GM12878 (cell line): ENCODE data around the gene BAIAP2L1. TPM values are rescaled to one million over a fixed set of nuclear protein-coding genes. Genes with fewer than 3 reads are reported as not detected.
A peak's percentile ranks its signal among the peaks of the same experiment; 100 is the strongest.

Experiments used
- ATAC-seq: fragments of 200-7000 bp; cut with Tn5 transposase; 3 replicates; pipeline ENCODE4 v1.9.1; 2020; ENCODE audit warnings: mild to moderate bottlenecking, moderate library complexity
- BruUV-seq: library from RNA; stranded (reverse); fragments of 400-500 nt; replicated peaks from 2 replicates; lab custom pipeline; 2021; lab: Mats Ljungman, UMichigan
- CTCF ChIA-PET: fragments of 300-600 bp; sonication (Branson Sonifier 250); formaldehyde crosslinking; extraction: SDS; loops from one replicate; lab custom pipeline; 2021; ENCODE audit warnings: inconsistent platforms; lab: Yijun Ruan, JAX
- POLR2A ChIA-PET: fragments of 350-600 bp; formaldehyde crosslinking; extraction: SDS; loops from one replicate; lab custom pipeline; 2021; ENCODE audit warnings: inconsistent platforms; lab: Charles Lee
- RAD21 ChIA-PET: fragments of 300-600 bp; sonication (Branson Sonifier 250); formaldehyde crosslinking; loops from one replicate; lab custom pipeline; 2023; ENCODE audit warnings: antibody characterized with exemption; ENCODE audit not compliant: unreplicated experiment; lab: Charles Lee
- SMC1A ChIA-PET: fragments of 300-600 bp; sonication (Branson Sonifier 250); formaldehyde crosslinking; loops from one replicate; lab custom pipeline; 2023; ENCODE audit not compliant: unreplicated experiment, uncharacterized antibody; lab: Charles Lee
- DNase-seq: peaks from one replicate; pipeline ENCODE4 v3.0.0-alpha.2; 2011; ENCODE audit warnings: low read depth, low spot score
- FAIRE-seq: peaks from 3 replicates; lab custom pipeline; 2011; peaks lifted over from hg19 to GRCh38; lab: Jason Lieb, UNC
- H2AFZ ChIP-seq: 2 replicates; pipeline ENCODE4 v1.6.0; 2011; ENCODE audit warnings: low read depth, low read length, control low read depth; ENCODE audit not compliant: control insufficient read depth
- H3K27ac ChIP-seq: 2 replicates; pipeline ENCODE4 v1.5.1; 2011; ENCODE audit warnings: control low read depth; ENCODE audit not compliant: control insufficient read depth, insufficient read depth
- H3K27me3 ChIP-seq, 2 experiments: replicated peaks in 1 of 2; 2 replicates each; pipeline versions ENCODE4 v1.6.0 to v1.6.1; 2011; ENCODE audit warnings: low read length in 1 of 2; ENCODE audit not compliant: control insufficient read depth in 2 of 2, insufficient read depth in 2 of 2
- H3K36me3 ChIP-seq, 2 experiments: 2 replicates each; pipeline ENCODE4 v1.5.1; 2011; ENCODE audit warnings: low read length in 1 of 2; ENCODE audit not compliant: control insufficient read depth in 2 of 2, insufficient read depth in 2 of 2
- H3K4me1 ChIP-seq: 2 replicates; pipeline ENCODE4 v1.6.1; 2011; ENCODE audit warnings: mild to moderate bottlenecking, low read length, moderate library complexity, mixed read lengths; ENCODE audit not compliant: control insufficient read depth, insufficient read depth
- H3K4me2 ChIP-seq: 2 replicates; pipeline ENCODE4 v1.6.0; 2011; ENCODE audit warnings: control low read depth; ENCODE audit not compliant: control insufficient read depth, insufficient read depth
- H3K4me3 ChIP-seq: fragments of 200-600 bp; sonication (generic); 2 replicates; pipeline ENCODE4 v1.5.1; 2016
- H3K79me2 ChIP-seq: 2 replicates; pipeline ENCODE4 v1.6.0; 2011; ENCODE audit warnings: low read length; ENCODE audit not compliant: control insufficient read depth, insufficient read depth
- H3K9ac ChIP-seq: 2 replicates; pipeline ENCODE4 v1.8.0; 2011; ENCODE audit warnings: low read length, control low read depth, mixed read lengths; ENCODE audit not compliant: control insufficient read depth, insufficient read depth
- H3K9me3 ChIP-seq: replicated peaks from 3 replicates; pipeline ENCODE4 v1.5.1; 2011; ENCODE audit warnings: mild to moderate bottlenecking, low read length; ENCODE audit not compliant: control insufficient read depth, insufficient read depth
- H4K20me1 ChIP-seq: 2 replicates; pipeline ENCODE4 v1.6.0; 2011; ENCODE audit not compliant: control insufficient read depth, insufficient read depth
- BCLAF1 ChIP-seq: fragments of 450-650 bp; IDR thresholded peaks from 2 replicates; pipeline ENCODE4 v1.6.1; 2017; ENCODE audit warnings: antibody characterized with exemption, mild to moderate bottlenecking, moderate library complexity
- CEBPB ChIP-seq, 2 experiments: fragments of 150-350 bp in 1 of 2; IDR thresholded peaks; 2 replicates each; pipeline ENCODE4 v1.6.1; 2012 to 2014; ENCODE audit warnings: low read depth in 2 of 2, low read length in 2 of 2, borderline replicate concordance in 1 of 2, inconsistent platforms in 1 of 2
- CHD2 ChIP-seq: IDR thresholded peaks from 2 replicates; pipeline ENCODE4 v1.6.1; 2011; ENCODE audit warnings: low read depth, low read length, improper control_type of control experiment, borderline replicate concordance
- DPF2 ChIP-seq: fragments of 450-650 bp; IDR thresholded peaks from 2 replicates; pipeline ENCODE4 v1.6.1; 2017; ENCODE audit warnings: mild to moderate bottlenecking
- EP300 ChIP-seq, 2 experiments: fragments of 150-350 bp in 1 of 2; IDR thresholded peaks; 2 replicates each; pipeline ENCODE4 v1.6.1; 2011 to 2012; ENCODE audit warnings: low read depth in 2 of 2, low read length in 2 of 2, borderline replicate concordance in 1 of 2, improper control_type of control experiment in 1 of 2, inconsistent platforms in 1 of 2; ENCODE audit not compliant: control insufficient read depth in 1 of 2
- GABPA ChIP-seq: IDR thresholded peaks from 2 replicates; pipeline ENCODE4 v1.6.1; 2014; ENCODE audit warnings: antibody characterized with exemption, low read depth, mild to moderate bottlenecking, inconsistent platforms
- GATAD2B ChIP-seq: fragments of 450-650 bp; conservative IDR thresholded peaks from 2 replicates; pipeline ENCODE4 v1.6.1; 2017; ENCODE audit warnings: low read depth, mild to moderate bottlenecking, moderate library complexity
- HDAC6 ChIP-seq: fragments of 200-600 bp; sonication (generic); IDR thresholded peaks from one replicate; pipeline ENCODE4 v1.8.0; 2017; ENCODE audit warnings: antibody characterized with exemption; ENCODE audit not compliant: unreplicated experiment
- IKZF2 ChIP-seq, 2 experiments: fragments of 450-650 bp; IDR thresholded peaks; 2 replicates each; pipeline ENCODE4 v1.6.1; 2017; ENCODE audit warnings: mild to moderate bottlenecking in 2 of 2, moderate library complexity in 2 of 2
- NBN ChIP-seq: fragments of 450-650 bp; IDR thresholded peaks from 2 replicates; pipeline ENCODE4 v1.6.1; 2016
- NKRF ChIP-seq: fragments of 450-650 bp; conservative IDR thresholded peaks from 2 replicates; pipeline ENCODE4 v1.6.1; 2017; ENCODE audit warnings: mild to moderate bottlenecking, moderate library complexity
- POLR2AphosphoS2 ChIP-seq: IDR thresholded peaks from 2 replicates; pipeline ENCODE4 v1.6.1; 2011; ENCODE audit warnings: low read depth, mild to moderate bottlenecking, low read length, improper control_type of control experiment, moderate library complexity
- RB1 ChIP-seq: fragments of 450-650 bp; formaldehyde crosslinking; IDR thresholded peaks from 2 replicates; pipeline ENCODE4 v1.6.1; 2017; ENCODE audit warnings: mild to moderate bottlenecking, borderline replicate concordance
- SREBF1 ChIP-seq: IDR thresholded peaks from 2 replicates; pipeline ENCODE4 v1.6.1; 2012; ENCODE audit warnings: mild to moderate bottlenecking, low read length
- TCF12 ChIP-seq: IDR thresholded peaks from 2 replicates; pipeline ENCODE4 v1.6.1; 2011; ENCODE audit warnings: low read depth, mild to moderate bottlenecking, low read length
- YY1 ChIP-seq: IDR thresholded peaks from 2 replicates; pipeline ENCODE4 v1.6.1; 2011; ENCODE audit warnings: low read depth, mild to moderate bottlenecking, low read length
- ZNF24 ChIP-seq: fragments of 450-650 bp; IDR thresholded peaks from 2 replicates; pipeline ENCODE4 v1.6.1; 2017; ENCODE audit warnings: antibody characterized with exemption, mild to moderate bottlenecking
- WGBS: methylation state at CpG from one replicate; pipeline ENCODE4 v1.1.6; 2016; ENCODE audit warnings: low lambda C conversion rate; ENCODE audit not compliant: insufficient replicate concordance, insufficient coverage; ENCODE audit errors: missing lambda C conversion rate; 5-methylcytosine and 5-hydroxymethylcytosine counted together
- in situ Hi-C: fragments of 300-500 bp; cut with MboI; formaldehyde crosslinking; loops from 9 replicates; pipeline ENCODE4 v1.14.3; 2018; ENCODE audit warnings: mixed read lengths
- intact Hi-C: fragments of 100-400 bp; cut with micrococcal nuclease; formaldehyde crosslinking; loops from one replicate; pipeline ENCODE4 v1.14.2; 2022; ENCODE audit not compliant: unreplicated experiment
- polyA plus RNA-seq, 11 experiments: library from polyadenylated mRNA; depleted of rRNA in 4 of 11; unstranded in 6 of 11; stranded (reverse) in 5 of 11; fragments of >200 nt; fragmentation: Nextera tagmentation in 4 of 11; fragmentation: Illumina TruSeq in 1 of 11; extraction: Ambion mirVana in 4 of 11; extraction: Trizol in 1 of 11; gene quantifications; 1 replicate in 1 of 11; 2 replicates in 10 of 11; pipeline versions ENCODE4 v1.2.1 to v1.2.3, GENCODE V29; 2011 to 2016; ENCODE audit warnings: inconsistent platforms in 2 of 11, missing spikeins in 2 of 11, low read depth in 1 of 11
- total RNA-seq, 4 experiments: library from RNA; depleted of rRNA in 3 of 4; stranded (reverse); fragments of >200 nt in 3 of 4; fragmentation: Illumina TruSeq in 1 of 4; extraction: Trizol in 1 of 4; gene quantifications; 2 replicates each; pipeline versions ENCODE4 v1.2.1 to v1.2.3, GENCODE V29; 2013 to 2021

Gene BAIAP2L1
- total and polyA plus RNA-seq, 10 of the 15 experiments (the other 5 are each of a cell fraction or from before 2014, with no cell fraction given) = 8.9 to 60.2 (median 35.7) TPM

DNA sequence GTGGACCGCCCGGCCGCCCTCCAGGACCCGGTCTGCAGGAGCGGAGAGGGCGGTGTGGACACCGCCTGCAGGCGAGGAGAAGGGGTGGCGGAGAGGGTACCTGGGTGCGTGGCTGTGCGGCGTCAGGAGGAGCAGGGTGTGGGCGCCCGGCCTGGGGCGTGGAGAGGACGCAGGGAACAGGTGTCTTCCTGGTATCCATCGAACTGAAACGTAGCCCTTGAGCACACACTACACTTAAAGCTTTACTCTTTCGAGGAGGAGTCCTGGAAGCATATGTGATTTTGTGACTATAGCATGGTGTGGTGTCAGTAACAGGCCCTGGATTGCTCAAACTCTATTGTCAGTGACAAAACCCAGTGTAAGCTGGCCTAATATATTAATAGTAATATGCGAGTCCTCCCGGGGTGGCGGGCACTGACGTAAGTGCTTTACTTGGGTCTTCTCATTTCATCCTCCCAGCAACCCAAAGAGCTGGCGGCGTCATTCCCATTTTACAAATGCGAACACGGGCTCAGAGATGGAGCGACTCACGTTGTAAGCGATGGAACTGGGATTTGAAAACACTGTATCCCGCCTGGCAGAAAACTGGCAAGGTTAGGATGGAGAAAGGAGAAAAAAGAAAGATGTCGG, 148.3 kb downstream of the BAIAP2L1 start:
- Histone ChIP-seq H2AFZ (peak overlapping the region; percentile 95), H3K9me3 (no peaks in the 10 kb centered on the region), H3K27me3 (no peaks in the 10 kb centered on the region), H3K4me1 (peaks cover 10% of the 10 kb centered on the region), H3K79me2 (peaks cover 10% of the 10 kb centered on the region), H3K4me3 (peak overlapping the region; percentile 83), H4K20me1 (no peaks in the 10 kb centered on the region), H3K27ac (peak overlapping the region; percentile 9; the same call in 1 of the 2 replicates), H3K9ac (peak overlapping the region; percentile 63), H3K4me2 (peak overlapping the region; percentile 51), H3K36me3 (no peaks in the 10 kb centered on the region)
- ChIA-PET CTCF (interaction anchor here (0.7 to 1.7 kb wide), 5 partner anchors 13 to 228 kb away, joined by 3 to 4 read pairs (median 3); no protein-coding TSS in a partner anchor), RAD21 (interaction anchor here (3.7 kb wide), 1 partner anchor 149 kb away, joined by 19 read pairs; the partner anchor contains the start of gene BAIAP2L1), SMC1A (interaction anchor here (2.4 kb wide), 1 partner anchor 149 kb away, joined by 8 read pairs; the partner anchor contains the start of gene BAIAP2L1), POLR2A (interaction anchor here (1.3 kb wide), 1 partner anchor 26 kb away, joined by 3 read pairs; no protein-coding TSS in a partner anchor)
- TSS peak; percentile 78 for BruUV-seq
- 23% methylated on average over 31 of the region's 32 CpGs for WGBS
- FAIRE-seq (no peak), DNase-seq (no peak), ATAC-seq (peak; percentile 44)
- intact Hi-C loops = no loop called here
- in situ Hi-C loops = no loop called here
- TF ChIP-seq TCF12 (no peak), POLR2AphosphoS2 (no peak), IKZF2 (IDR thresholded peaks at IDR 0.05) (no peak), NKRF (peak; percentile 63; the same call in 1 of the 2 replicates), CEBPB (IDR thresholded peaks at IDR 0.05; ENCODE audit: borderline replicate concordance in 1 of 2, low read depth in 2 of 2, low read length in 2 of 2) (no peak), HDAC6 (no peak), GABPA (no peak; the same call in 1 of the 2 replicates), SREBF1 (no peak), RB1 (0 out of 2 replicates have a peak, but pooled peaks have one; percentile 5), EP300 (IDR thresholded peaks at IDR 0.05; ENCODE audit: borderline replicate concordance in 1 of 2, control insufficient read depth in 1 of 2, low read depth in 2 of 2, low read length in 2 of 2) (no peak), YY1 (no peak), DPF2 (0 out of 2 replicates have a peak, but pooled peaks have one; percentile 38), CHD2 (no peak), GATAD2B (no peak; the same call in 1 of the 2 replicates), BCLAF1 (no peak), ZNF24 (no peak), NBN (no peak)
